AG09309 (cell line): Measurements from ENCODE around the gene MEIG1.
"Not testable (repeated sequence)": the region's sequence is repeated elsewhere in the genome, so short reads cannot be mapped to it uniquely, and the experiment has no call there.

Source experiments
- DNase-seq: peaks from one replicate; pipeline ENCODE4 v3.0.0-alpha.2; 2010; ENCODE audit warnings: low read depth
- H3K4me3 ChIP-seq: 2 replicates; pipeline ENCODE4 v1.5.1; 2011; ENCODE audit warnings: mild to moderate bottlenecking, low read depth, low read length, moderate library complexity; ENCODE audit not compliant: control insufficient read depth
- CTCF ChIP-seq: IDR thresholded peaks from 2 replicates; pipeline ENCODE4 v1.5.1; 2011; ENCODE audit warnings: mild to moderate bottlenecking, low read depth, low read length, inconsistent platforms; ENCODE audit not compliant: insufficient read depth, control insufficient read depth; ENCODE audit errors: missing control alignments

The MEIG1 gene

GRCh38 chr10:14954934-14955333 is 4.3 kb upstream of the MEIG1 start:
- H3K4me3 ChIP-seq = peak overlapping the region; percentile 64; the same call in 1 of the 2 replicates
- TF ChIP-seq CTCF = no peak
- no peak for DNase-seq

GRCh38 chr10:14958872-14959220 is 342 bp upstream of the MEIG1 start:
- H3K4me3 ChIP-seq = peak overlapping the region; percentile 74
- no peak for TF ChIP-seq CTCF
- no peak for DNase-seq

- no peak overlapping the region for H3K4me3 ChIP-seq
- TF ChIP-seq CTCF = no peak
- no peak for DNase-seq
Observed at GRCh38 chr10:14967897-14968296, 8.7 kb downstream of the MEIG1 start.

- DNase-seq = no peak
- no peak overlapping the region for H3K4me3 ChIP-seq
- peak; percentile 42 for TF ChIP-seq CTCF
Observed at GRCh38 chr10:14971867-14972448, 12.8 kb downstream of the MEIG1 start.

- not testable (repeated sequence) for H3K4me3 ChIP-seq, DNase-seq
Observed at GRCh38 chr10:14974153-14974998, 15.2 kb downstream of the MEIG1 start.

- DNase-seq = no peak
- no peak overlapping the region for H3K4me3 ChIP-seq
- TF ChIP-seq CTCF = peak; percentile 31
Observed at GRCh38 chr10:14975672-14976273, 16.6 kb downstream of the MEIG1 start.

GRCh38 chr10:14982744-14983143 is 23.6 kb downstream of the MEIG1 start:
- H3K4me3 ChIP-seq = no peak overlapping the region
- no peak for TF ChIP-seq CTCF
- no peak for DNase-seq

- not testable (repeated sequence) for H3K4me3 ChIP-seq, DNase-seq
Observed at GRCh38 chr10:14989552-14989951, 30.4 kb downstream of the MEIG1 start.
